ENCODE results near the gene CCZ1. TPM values are rescaled to one million over a fixed set of nuclear protein-coding genes. Genes with fewer than 3 reads are reported as not detected.
"Not testable (repeated sequence)": the region's sequence is repeated elsewhere in the genome, so short reads cannot be mapped to it uniquely, and the experiment has no call there.

Gene CCZ1
- total and polyA plus RNA-seq, 2 of the 4 experiments (the other 2 are of a cell fraction) = 25.4 to 28.7 TPM

GRCh38 chr7:5872326-5872725 is 26.2 kb upstream of the CCZ1 start:
- intact Hi-C loops (cut with micrococcal nuclease) (no loop called here), dilution Hi-C loops (cut with HindIII; ENCODE audit: low sequenced_read_pairs, unreplicated experiment) (no loop called here), in situ Hi-C loops (cut with MboI; ENCODE audit: low sequenced_read_pairs) (loop anchor here (25.0 kb wide), 1 partner anchor 940 kb away; no protein-coding TSS in a partner anchor)
- Histone ChIP-seq H2BK120ac (ENCODE audit: low read depth, low read length) (no peak overlapping the region), H3K23ac (ENCODE audit: low read depth, low read length) (no peak overlapping the region), H2BK15ac (ENCODE audit: low read depth, low read length) (no peak overlapping the region), H3K4me3 (ENCODE audit: insufficient read depth, low read depth, low read length) (no peak overlapping the region), H4K8ac (ENCODE audit: low read depth in 2 of 2, low read length in 2 of 2) (no peak overlapping the region; a peak in 1 of 4 replicates), H3K14ac (replicated peaks; ENCODE audit: low read depth, low read length) (no peak overlapping the region), H3K36me3 (ENCODE audit: control insufficient read depth, insufficient read depth, low read length) (no peaks in the 10 kb centered on the region), H4K91ac (ENCODE audit: insufficient read depth, low read depth, low read length) (no peak overlapping the region), H3K9ac (ENCODE audit: low read depth, low read length) (no peak overlapping the region), H3K79me1 (ENCODE audit: low read depth in 1 of 2, low read length in 2 of 2) (no peaks in the 10 kb centered on the region), H3K4me1 (ENCODE audit: control insufficient read depth, insufficient read depth, low read length) (peaks cover 5% of the 10 kb centered on the region; the same call in 1 of the 2 replicates), H2BK5ac (ENCODE audit: low read depth, low read length, poor library complexity, severe bottlenecking) (no peak overlapping the region), H2AK9ac (replicated peaks; ENCODE audit: low read depth, low read length, poor library complexity) (no peak overlapping the region), H3K56ac (ENCODE audit: extremely low read depth, insufficient read depth, low read length) (no peak overlapping the region), H3K27me3 (ENCODE audit: control insufficient read depth, insufficient read depth, low read length) (peaks cover 2% of the 10 kb centered on the region; the same call in 1 of the 2 replicates), H3K4me2 (ENCODE audit: low read depth, low read length) (peak overlapping the region; percentile 59), H2AFZ (replicated peaks; ENCODE audit: low read length, poor library complexity) (no peak overlapping the region), H2AK5ac (ENCODE audit: low read depth, low read length) (no peak overlapping the region), H4K5ac (ENCODE audit: low read depth, low read length) (no peak overlapping the region), H3K18ac (ENCODE audit: low read depth, low read length) (no peak overlapping the region), H2BK20ac (ENCODE audit: low read depth, low read length) (no peak overlapping the region), H3K4ac (ENCODE audit: low read depth, low read length) (no peak overlapping the region), H3K27ac (ENCODE audit: insufficient read depth, low read length) (no peak overlapping the region), H3K9me3 (ENCODE audit: control insufficient read depth, insufficient read depth, low read length) (no peaks in the 10 kb centered on the region), H3K9me1 (ENCODE audit: insufficient read depth, low read length) (no peaks in the 10 kb centered on the region), H4K20me1 (ENCODE audit: insufficient read depth, low read length) (no peaks in the 10 kb centered on the region)
- WGBS, 2 experiments (ENCODE audit: extremely low coverage in 2 of 2, insufficient read length in 1 of 2) = no CpG with 5 or more reads among the region's 7 CpGs
- DNase-seq (peak; percentile 55), ATAC-seq (ENCODE audit: low read depth) (peak; percentile 89)
- BruUV-seq (replicated peaks) = no TSS peak
- TF ChIP-seq CEBPB (IDR thresholded peaks at IDR 0.05; ENCODE audit: low read depth, low read length) (no peak), MAFK (IDR thresholded peaks at IDR 0.05; ENCODE audit: low read depth, low read length) (no peak), RAD21 (IDR thresholded peaks at IDR 0.05; ENCODE audit: low read length) (no peak), BHLHE40 (IDR thresholded peaks at IDR 0.05; ENCODE audit: low read depth, low read length) (no peak), MXI1 (IDR thresholded peaks at IDR 0.05; ENCODE audit: borderline replicate concordance, low read depth, low read length) (no peak)
- ChIA-PET POLR2A (ENCODE audit: unreplicated experiment) (no interaction called here), CTCF (no interaction called here)

- POLR2A ChIA-PET (ENCODE audit: unreplicated experiment) = interaction anchor here (0.6 kb wide), 1 partner anchor 512 kb away, joined by 14 read pairs; no protein-coding TSS in a partner anchor
- WGBS, 2 experiments (ENCODE audit: extremely low coverage in 2 of 2, insufficient read length in 1 of 2) = no CpG with 5 or more reads among the region's 3 CpGs
- H3K9ac ChIP-seq (ENCODE audit: low read depth, low read length); in situ Hi-C loops (cut with MboI; ENCODE audit: low sequenced_read_pairs); H3K56ac ChIP-seq (ENCODE audit: extremely low read depth, insufficient read depth, low read length); DNase-seq; H3K9me1 ChIP-seq (ENCODE audit: insufficient read depth, low read length); H3K4ac ChIP-seq (ENCODE audit: low read depth, low read length); dilution Hi-C loops (cut with HindIII; ENCODE audit: low sequenced_read_pairs, unreplicated experiment); H4K8ac ChIP-seq (ENCODE audit: low read depth in 2 of 2, low read length in 2 of 2); H3K36me3 ChIP-seq (ENCODE audit: control insufficient read depth, insufficient read depth, low read length); H2AK5ac ChIP-seq (ENCODE audit: low read depth, low read length); H2BK15ac ChIP-seq (ENCODE audit: low read depth, low read length); H2AFZ ChIP-seq (replicated peaks; ENCODE audit: low read length, poor library complexity); H3K27ac ChIP-seq (ENCODE audit: insufficient read depth, low read length); BruUV-seq (replicated peaks); H3K79me1 ChIP-seq (ENCODE audit: low read depth in 1 of 2, low read length in 2 of 2); H2BK20ac ChIP-seq (ENCODE audit: low read depth, low read length); ATAC-seq (ENCODE audit: low read depth); H4K91ac ChIP-seq (ENCODE audit: insufficient read depth, low read depth, low read length); H2BK120ac ChIP-seq (ENCODE audit: low read depth, low read length); H3K9me3 ChIP-seq (ENCODE audit: control insufficient read depth, insufficient read depth, low read length); H2AK9ac ChIP-seq (replicated peaks; ENCODE audit: low read depth, low read length, poor library complexity); H3K4me1 ChIP-seq (ENCODE audit: control insufficient read depth, insufficient read depth, low read length); H3K4me3 ChIP-seq (ENCODE audit: insufficient read depth, low read depth, low read length); H2BK5ac ChIP-seq (ENCODE audit: low read depth, low read length, poor library complexity, severe bottlenecking); H4K5ac ChIP-seq (ENCODE audit: low read depth, low read length); H3K18ac ChIP-seq (ENCODE audit: low read depth, low read length); H3K27me3 ChIP-seq (ENCODE audit: control insufficient read depth, insufficient read depth, low read length); H3K14ac ChIP-seq (replicated peaks; ENCODE audit: low read depth, low read length); CTCF ChIA-PET; H3K4me2 ChIP-seq (ENCODE audit: low read depth, low read length); H4K20me1 ChIP-seq (ENCODE audit: insufficient read depth, low read length); intact Hi-C loops (cut with micrococcal nuclease); H3K23ac ChIP-seq (ENCODE audit: low read depth, low read length): not testable (repeated sequence)
Observed at GRCh38 chr7:5879591-5879990, 18.9 kb upstream of the CCZ1 start.
